Neural progenitor cell (in vitro differentiated cells): Measurements from ENCODE around the gene MAP7D1. TPM values are rescaled to one million over a fixed set of nuclear protein-coding genes. Genes with fewer than 3 reads are reported as not detected.

ENCODE experiments used
- DNase-seq: peaks from one replicate; pipeline ENCODE4 v3.0.0-alpha.2; 2016; ENCODE audit warnings: low spot score
- H2AFZ ChIP-seq: fragments of 200-600 bp; sonication (generic); replicated peaks from 2 replicates; pipeline ENCODE4 v1.6.1; 2016; ENCODE audit warnings: antibody characterized with exemption
- H3F3A ChIP-seq: fragments of 200-600 bp; sonication (generic); 2 replicates; pipeline ENCODE4 v1.6.1; 2016; ENCODE audit warnings: antibody characterized with exemption, low read depth
- H3K27ac ChIP-seq: fragments of 200-600 bp; sonication (generic); 2 replicates; pipeline ENCODE4 v1.5.1; 2016; ENCODE audit warnings: mild to moderate bottlenecking
- H3K27me3 ChIP-seq: fragments of 200-600 bp; sonication (generic); 2 replicates; pipeline ENCODE4 v1.6.1; 2016; ENCODE audit warnings: mild to moderate bottlenecking, moderate library complexity
- H3K36me3 ChIP-seq: fragments of 200-600 bp; sonication (generic); 2 replicates; pipeline ENCODE4 v1.5.1; 2016
- H3K4me1 ChIP-seq: fragments of 200-600 bp; sonication (generic); 2 replicates; pipeline ENCODE4 v1.6.1; 2016; ENCODE audit warnings: mixed run types
- H3K4me2 ChIP-seq: fragments of 200-600 bp; sonication (generic); 2 replicates; pipeline ENCODE4 v1.6.1; 2016
- H3K4me3 ChIP-seq: fragments of 200-600 bp; sonication (generic); 2 replicates; pipeline ENCODE4 v1.5.1; 2016
- H3K79me2 ChIP-seq: fragments of 200-600 bp; sonication (generic); 2 replicates; pipeline ENCODE4 v1.6.1; 2016; ENCODE audit warnings: low read depth
- H3K9ac ChIP-seq: fragments of 200-600 bp; sonication (generic); 2 replicates; pipeline ENCODE4 v1.6.1; 2016
- H3K9me3 ChIP-seq: fragments of 200-600 bp; sonication (generic); 2 replicates; pipeline ENCODE4 v1.5.1; 2016; ENCODE audit warnings: low read depth
- H4K20me1 ChIP-seq: fragments of 200-600 bp; sonication (generic); 2 replicates; pipeline ENCODE4 v1.6.1; 2016; ENCODE audit warnings: low read depth
- H3K27ac Mint-ChIP-seq: 3 replicates; pipeline ENCODE4 v1.8.0; 2021; ENCODE audit warnings: mixed read lengths
- H3K27me3 Mint-ChIP-seq: 2 replicates; pipeline ENCODE4 v1.8.0; 2022; ENCODE audit warnings: low read depth, mild to moderate bottlenecking, inconsistent platforms, moderate library complexity, mixed read lengths; ENCODE audit not compliant: insufficient read depth
- H3K36me3 Mint-ChIP-seq: 3 replicates; pipeline ENCODE4 v1.8.0; 2021; ENCODE audit warnings: mixed read lengths
- H3K4me1 Mint-ChIP-seq: 3 replicates; pipeline ENCODE4 v1.8.0; 2021; ENCODE audit warnings: mixed read lengths
- H3K4me3 Mint-ChIP-seq: 3 replicates; pipeline ENCODE4 v1.8.0; 2021; ENCODE audit warnings: mild to moderate bottlenecking, moderate library complexity, mixed read lengths
- H3K9me3 Mint-ChIP-seq: 3 replicates; pipeline ENCODE4 v1.8.0; 2020; ENCODE audit warnings: mixed read lengths
- EZH2 ChIP-seq: fragments of 200-600 bp; sonication (generic); IDR thresholded peaks from 2 replicates; pipeline ENCODE4 v1.6.1; 2017; ENCODE audit warnings: antibody characterized with exemption, mild to moderate bottlenecking, moderate library complexity
- EZH2phosphoT487 ChIP-seq: fragments of 200-600 bp; sonication (generic); IDR thresholded peaks from 2 replicates; pipeline ENCODE4 v1.6.1; 2017; ENCODE audit warnings: antibody characterized with exemption
- total RNA-seq: library from RNA; depleted of rRNA; stranded (reverse); fragments of >200 nt; gene quantifications from 2 replicates; pipeline ENCODE4 v1.2.3, GENCODE V29; 2015; ENCODE audit warnings: low replicate concordance
- TF ChIP-seq, protein P1 (sequence below): fragments of 200-600 bp; sonication (generic); IDR thresholded peaks from 2 replicates; pipeline ENCODE4 v1.5.1; 2017; ENCODE audit warnings: antibody characterized with exemption, mild to moderate bottlenecking

The MAP7D1 gene
- total RNA-seq, 1 donor from 2014 or later, result 35.0 TPM

DNA sequence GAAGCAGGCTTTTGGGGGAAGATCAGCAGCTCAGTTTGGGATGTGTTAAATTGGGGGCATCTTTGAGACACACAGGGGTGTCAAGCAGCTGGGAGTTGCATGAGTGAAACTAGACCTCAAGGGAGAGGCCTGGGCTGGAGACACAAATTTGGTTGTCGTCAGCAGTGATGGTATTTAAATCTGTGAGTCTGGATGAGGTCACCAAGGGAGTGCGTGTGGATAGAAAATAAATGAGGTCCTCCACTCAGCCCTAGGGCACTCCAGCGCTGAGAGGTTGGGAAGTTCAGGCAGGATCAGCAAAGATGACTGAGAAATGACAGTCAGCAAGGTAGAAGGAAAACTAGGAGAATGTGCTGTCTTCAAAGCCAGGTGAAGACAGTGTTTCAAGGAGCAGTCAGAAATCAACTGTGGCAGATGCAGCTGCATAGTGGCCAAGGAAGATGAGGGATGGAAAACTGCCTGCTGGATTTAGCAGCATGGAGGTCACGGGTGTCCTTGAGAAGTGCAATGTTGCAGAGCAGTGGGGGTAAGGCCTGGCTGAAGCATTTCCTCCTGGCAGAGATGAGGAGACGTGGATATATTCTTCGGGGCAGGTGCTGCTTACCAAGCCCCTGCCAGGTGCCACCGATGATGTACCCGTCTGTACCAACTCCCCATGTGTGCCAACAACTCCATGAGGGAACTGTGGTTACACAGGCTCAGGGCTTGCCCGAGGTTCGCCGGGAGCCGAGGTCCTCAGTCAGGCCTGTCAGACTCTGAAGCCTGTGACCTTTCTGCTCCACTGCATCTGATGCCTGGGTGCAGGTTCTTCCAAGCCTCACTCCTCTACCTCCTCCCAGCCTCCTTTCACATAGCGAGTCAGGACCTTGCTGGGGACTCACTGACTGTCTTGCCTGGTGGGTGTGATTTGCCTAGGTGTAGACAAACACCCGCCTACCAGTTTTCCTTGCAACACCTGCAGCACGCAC, 11.3 kb downstream of the MAP7D1 start:
- Histone ChIP-seq H3K4me3 (no peak overlapping the region), H4K20me1 (peaks cover 96% of the 10 kb centered on the region), H3K27me3 (no peaks in the 10 kb centered on the region), H3K4me1 (no peaks in the 10 kb centered on the region), H3K27ac (no peak overlapping the region), H3K36me3 (no peaks in the 10 kb centered on the region), H3F3A (peaks cover 3% of the 10 kb centered on the region), H3K9me3 (no peaks in the 10 kb centered on the region), H3K4me2 (no peak overlapping the region), H3K79me2 (peaks cover 81% of the 10 kb centered on the region), H2AFZ (no peak overlapping the region), H3K9ac (no peak overlapping the region)
- H3K27me3 Mint-ChIP-seq, result peaks cover 4% of the 10 kb centered on the region
- peaks cover 18% of the 10 kb centered on the region for H3K4me1 Mint-ChIP-seq
- H3K9me3 Mint-ChIP-seq, result no peaks in the 10 kb centered on the region
- peak overlapping the region; percentile 10 for H3K27ac Mint-ChIP-seq
- H3K4me3 Mint-ChIP-seq, result no peak overlapping the region
- no peak for TF ChIP-seq EZH2
- TF ChIP-seq, protein P1, sequence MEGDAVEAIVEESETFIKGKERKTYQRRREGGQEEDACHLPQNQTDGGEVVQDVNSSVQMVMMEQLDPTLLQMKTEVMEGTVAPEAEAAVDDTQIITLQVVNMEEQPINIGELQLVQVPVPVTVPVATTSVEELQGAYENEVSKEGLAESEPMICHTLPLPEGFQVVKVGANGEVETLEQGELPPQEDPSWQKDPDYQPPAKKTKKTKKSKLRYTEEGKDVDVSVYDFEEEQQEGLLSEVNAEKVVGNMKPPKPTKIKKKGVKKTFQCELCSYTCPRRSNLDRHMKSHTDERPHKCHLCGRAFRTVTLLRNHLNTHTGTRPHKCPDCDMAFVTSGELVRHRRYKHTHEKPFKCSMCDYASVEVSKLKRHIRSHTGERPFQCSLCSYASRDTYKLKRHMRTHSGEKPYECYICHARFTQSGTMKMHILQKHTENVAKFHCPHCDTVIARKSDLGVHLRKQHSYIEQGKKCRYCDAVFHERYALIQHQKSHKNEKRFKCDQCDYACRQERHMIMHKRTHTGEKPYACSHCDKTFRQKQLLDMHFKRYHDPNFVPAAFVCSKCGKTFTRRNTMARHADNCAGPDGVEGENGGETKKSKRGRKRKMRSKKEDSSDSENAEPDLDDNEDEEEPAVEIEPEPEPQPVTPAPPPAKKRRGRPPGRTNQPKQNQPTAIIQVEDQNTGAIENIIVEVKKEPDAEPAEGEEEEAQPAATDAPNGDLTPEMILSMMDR, result no peak
- TF ChIP-seq EZH2phosphoT487, result no peak
- H3K36me3 Mint-ChIP-seq, result peaks cover 35% of the 10 kb centered on the region
- no peak for DNase-seq

DNA sequence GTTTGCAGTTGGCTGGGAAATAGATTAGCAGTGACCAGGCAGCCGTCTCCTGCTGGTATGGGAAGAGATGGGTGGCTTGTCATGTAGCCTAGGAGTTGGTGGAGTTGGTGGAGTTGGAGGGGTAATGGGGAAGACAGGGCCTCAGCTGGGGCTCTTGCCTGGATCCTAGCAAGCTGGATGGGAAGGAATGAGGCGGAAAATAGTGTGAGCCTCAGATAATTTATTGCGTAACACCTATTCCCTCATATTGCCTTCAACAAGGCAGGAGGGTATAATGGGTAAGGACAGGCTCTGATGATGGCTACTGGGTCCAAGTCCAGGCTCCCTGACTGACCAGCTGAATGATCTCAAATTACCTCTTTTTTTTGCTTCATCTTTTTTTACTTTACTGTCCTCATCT, 12.6 kb downstream of the MAP7D1 start:
- Histone ChIP-seq H3K27ac (no peak overlapping the region), H3K9ac (no peak overlapping the region), H3K4me2 (no peak overlapping the region), H2AFZ (no peak overlapping the region), H3K27me3 (no peaks in the 10 kb centered on the region), H3K79me2 (peaks cover 68% of the 10 kb centered on the region), H3K9me3 (no peaks in the 10 kb centered on the region), H3K4me3 (no peak overlapping the region), H4K20me1 (peaks cover 96% of the 10 kb centered on the region), H3K36me3 (no peaks in the 10 kb centered on the region), H3F3A (peaks cover 3% of the 10 kb centered on the region), H3K4me1 (no peaks in the 10 kb centered on the region)
- Mint-ChIP-seq H3K27me3 (peaks cover 4% of the 10 kb centered on the region), H3K36me3 (peaks cover 41% of the 10 kb centered on the region), H3K4me3 (peak overlapping the region; percentile 21), H3K27ac (no peak overlapping the region), H3K4me1 (peaks cover 21% of the 10 kb centered on the region), H3K9me3 (no peaks in the 10 kb centered on the region)
- TF ChIP-seq, protein P1, result no peak
- TF ChIP-seq EZH2, result no peak
- TF ChIP-seq EZH2phosphoT487, result no peak
- no peak for DNase-seq

DNA sequence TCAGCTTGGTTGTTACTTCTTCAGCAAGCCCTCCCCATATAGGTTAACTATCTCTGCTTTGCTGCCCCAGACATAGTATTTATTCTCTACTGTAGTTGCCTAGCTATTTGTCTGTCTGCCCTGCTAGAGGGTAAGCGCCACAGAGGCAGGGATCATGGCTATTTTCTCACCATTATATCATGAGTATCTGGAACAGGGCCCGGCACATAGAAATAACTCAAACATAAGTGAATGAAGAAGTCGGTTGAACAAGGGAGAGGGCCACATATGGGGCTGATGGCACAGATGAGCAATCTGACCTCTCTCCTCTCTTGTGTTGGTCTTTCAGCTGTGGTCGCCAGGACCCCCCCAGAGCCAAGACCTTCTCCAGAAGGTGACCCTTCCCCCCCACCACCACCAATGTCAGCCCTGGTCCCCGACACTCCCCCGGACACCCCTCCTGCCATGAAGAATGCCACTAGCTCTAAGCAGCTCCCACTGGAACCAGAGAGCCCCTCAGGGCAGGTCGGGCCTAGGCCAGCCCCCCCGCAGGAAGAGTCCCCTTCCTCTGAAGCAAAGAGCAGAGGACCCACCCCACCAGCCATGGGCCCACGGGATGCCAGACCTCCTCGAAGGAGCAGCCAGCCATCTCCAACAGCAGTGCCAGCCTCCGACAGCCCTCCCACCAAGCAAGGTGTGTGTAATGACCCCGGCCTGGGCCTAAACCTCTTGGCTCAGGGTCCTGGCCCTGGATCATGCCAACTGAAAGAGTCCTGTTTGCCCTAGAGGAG, 14.9 kb downstream of the MAP7D1 start:
- Histone ChIP-seq H4K20me1 (peaks cover 96% of the 10 kb centered on the region), H3K9me3 (no peaks in the 10 kb centered on the region), H3K4me2 (no peak overlapping the region), H3K27me3 (no peaks in the 10 kb centered on the region), H3K9ac (no peak overlapping the region), H3K27ac (no peak overlapping the region), H3F3A (peaks cover 5% of the 10 kb centered on the region), H3K79me2 (peaks cover 45% of the 10 kb centered on the region), H3K4me3 (no peak overlapping the region), H3K4me1 (no peaks in the 10 kb centered on the region), H2AFZ (no peak overlapping the region), H3K36me3 (no peaks in the 10 kb centered on the region)
- H3K27ac Mint-ChIP-seq, result peak overlapping the region; percentile 48
- no peak overlapping the region for H3K4me3 Mint-ChIP-seq
- DNase-seq, result no peak
- H3K27me3 Mint-ChIP-seq, result peaks cover 5% of the 10 kb centered on the region
- peaks cover 39% of the 10 kb centered on the region for H3K4me1 Mint-ChIP-seq
- TF ChIP-seq, protein P1, result no peak
- TF ChIP-seq EZH2, result no peak
- TF ChIP-seq EZH2phosphoT487, result no peak
- no peaks in the 10 kb centered on the region for H3K9me3 Mint-ChIP-seq
- H3K36me3 Mint-ChIP-seq, result peaks cover 45% of the 10 kb centered on the region
